GM12865 (cell line): Measurements from ENCODE around the gene JMJD7.

Source experiments
- DNase-seq: peaks from one replicate; pipeline ENCODE4 v3.0.0; 2010; ENCODE audit warnings: low read depth
- H3K4me3 ChIP-seq: 2 replicates; pipeline ENCODE4 v1.5.1; 2011; ENCODE audit warnings: mild to moderate bottlenecking, low read depth, low read length, control low read depth
- TF ChIP-seq, protein P1 (sequence below): IDR thresholded peaks from 2 replicates; pipeline ENCODE4 v1.5.1; 2011; ENCODE audit warnings: low read length, control low read depth, low read depth, inconsistent platforms; ENCODE audit not compliant: insufficient read depth; ENCODE audit errors: missing control alignments

Gene JMJD7

DNA sequence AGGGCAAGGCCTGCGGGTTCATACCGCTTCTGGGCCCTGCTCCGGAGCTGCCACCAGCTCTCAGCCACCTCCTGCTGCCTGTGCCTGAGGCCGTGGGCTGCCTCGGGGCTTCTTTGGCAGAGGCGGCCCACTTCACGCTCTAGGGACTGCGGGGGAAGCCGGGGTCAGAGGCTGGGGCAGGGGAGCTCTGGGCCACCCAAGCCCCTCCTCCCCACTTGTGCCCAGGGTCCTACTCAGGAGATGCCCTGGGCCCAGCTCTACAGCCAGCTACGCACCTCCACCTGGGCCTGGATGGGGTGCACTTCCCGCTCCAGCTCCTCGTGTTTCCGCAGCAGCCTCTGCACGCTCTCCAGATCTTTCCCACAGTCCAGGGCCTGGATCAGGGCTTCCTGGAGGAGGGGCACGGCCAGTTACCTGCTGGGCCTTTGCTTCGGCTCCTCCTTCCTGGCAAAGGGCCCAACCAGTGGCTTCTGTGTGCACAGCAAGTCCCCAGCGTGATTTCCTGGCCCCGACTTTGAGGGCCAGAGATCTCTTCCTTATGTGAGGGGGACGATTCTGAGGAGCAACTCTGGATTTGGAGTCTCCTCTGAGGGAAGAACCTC is 34.7 kb downstream of the JMJD7 start:
- no peak for DNase-seq
- TF ChIP-seq, protein P1, sequence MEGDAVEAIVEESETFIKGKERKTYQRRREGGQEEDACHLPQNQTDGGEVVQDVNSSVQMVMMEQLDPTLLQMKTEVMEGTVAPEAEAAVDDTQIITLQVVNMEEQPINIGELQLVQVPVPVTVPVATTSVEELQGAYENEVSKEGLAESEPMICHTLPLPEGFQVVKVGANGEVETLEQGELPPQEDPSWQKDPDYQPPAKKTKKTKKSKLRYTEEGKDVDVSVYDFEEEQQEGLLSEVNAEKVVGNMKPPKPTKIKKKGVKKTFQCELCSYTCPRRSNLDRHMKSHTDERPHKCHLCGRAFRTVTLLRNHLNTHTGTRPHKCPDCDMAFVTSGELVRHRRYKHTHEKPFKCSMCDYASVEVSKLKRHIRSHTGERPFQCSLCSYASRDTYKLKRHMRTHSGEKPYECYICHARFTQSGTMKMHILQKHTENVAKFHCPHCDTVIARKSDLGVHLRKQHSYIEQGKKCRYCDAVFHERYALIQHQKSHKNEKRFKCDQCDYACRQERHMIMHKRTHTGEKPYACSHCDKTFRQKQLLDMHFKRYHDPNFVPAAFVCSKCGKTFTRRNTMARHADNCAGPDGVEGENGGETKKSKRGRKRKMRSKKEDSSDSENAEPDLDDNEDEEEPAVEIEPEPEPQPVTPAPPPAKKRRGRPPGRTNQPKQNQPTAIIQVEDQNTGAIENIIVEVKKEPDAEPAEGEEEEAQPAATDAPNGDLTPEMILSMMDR, result no peak
- H3K4me3 ChIP-seq, result no peak overlapping the region

DNA sequence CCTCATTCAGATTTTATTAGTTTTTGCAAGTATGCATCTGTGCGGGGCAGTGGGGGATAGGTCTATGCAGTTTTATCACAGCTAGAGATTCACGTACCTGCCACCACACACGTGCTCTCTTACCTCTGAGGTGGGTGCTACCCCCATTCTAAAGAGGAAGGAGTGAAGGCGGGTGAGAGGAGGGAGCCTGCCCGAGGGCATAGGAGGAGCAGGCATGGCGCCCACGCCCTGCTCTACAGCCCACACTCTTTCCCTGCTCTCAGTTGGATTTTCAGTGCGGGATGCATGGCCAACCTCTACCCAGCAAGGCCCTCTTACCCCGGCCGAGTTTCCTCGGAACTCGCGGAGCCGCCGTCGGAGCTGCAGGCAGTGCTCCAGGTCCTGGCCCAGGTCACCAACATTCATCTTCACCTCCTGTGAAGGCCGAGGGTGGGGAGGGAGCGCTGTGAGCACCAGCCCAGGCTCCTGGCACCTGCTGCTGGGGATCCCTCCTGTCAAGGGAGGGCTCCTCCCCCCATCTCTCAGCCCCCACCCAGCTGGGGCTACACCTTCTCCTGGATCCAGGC is 37.7 kb downstream of the JMJD7 start:
- no peak for DNase-seq
- TF ChIP-seq, protein P1, result no peak
- no peak overlapping the region for H3K4me3 ChIP-seq

DNA sequence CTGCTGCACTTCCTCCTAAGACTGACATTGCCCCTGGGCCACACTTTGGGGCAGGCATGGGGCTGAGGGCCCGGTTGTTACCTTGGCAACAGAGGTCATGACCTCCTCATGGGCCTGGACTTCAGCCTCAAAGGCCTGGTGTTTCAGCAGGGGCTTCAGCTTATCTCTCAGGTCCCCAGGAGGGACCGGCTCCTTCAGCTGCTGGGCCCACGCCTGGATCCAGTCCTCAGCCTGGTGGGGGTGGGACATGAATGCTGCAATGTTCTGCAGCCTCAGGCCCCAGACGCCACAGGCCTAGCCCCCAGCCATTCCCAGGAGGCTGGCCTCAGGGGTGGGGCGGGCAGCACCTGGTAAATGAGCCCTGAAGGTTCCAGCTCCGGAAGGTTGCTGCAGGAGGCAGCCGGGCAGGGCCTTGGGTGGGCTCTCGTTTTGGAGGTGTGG is 38.4 kb downstream of the JMJD7 start:
- TF ChIP-seq, protein P1, result no peak
- H3K4me3 ChIP-seq, result no peak overlapping the region
- no peak for DNase-seq

DNA sequence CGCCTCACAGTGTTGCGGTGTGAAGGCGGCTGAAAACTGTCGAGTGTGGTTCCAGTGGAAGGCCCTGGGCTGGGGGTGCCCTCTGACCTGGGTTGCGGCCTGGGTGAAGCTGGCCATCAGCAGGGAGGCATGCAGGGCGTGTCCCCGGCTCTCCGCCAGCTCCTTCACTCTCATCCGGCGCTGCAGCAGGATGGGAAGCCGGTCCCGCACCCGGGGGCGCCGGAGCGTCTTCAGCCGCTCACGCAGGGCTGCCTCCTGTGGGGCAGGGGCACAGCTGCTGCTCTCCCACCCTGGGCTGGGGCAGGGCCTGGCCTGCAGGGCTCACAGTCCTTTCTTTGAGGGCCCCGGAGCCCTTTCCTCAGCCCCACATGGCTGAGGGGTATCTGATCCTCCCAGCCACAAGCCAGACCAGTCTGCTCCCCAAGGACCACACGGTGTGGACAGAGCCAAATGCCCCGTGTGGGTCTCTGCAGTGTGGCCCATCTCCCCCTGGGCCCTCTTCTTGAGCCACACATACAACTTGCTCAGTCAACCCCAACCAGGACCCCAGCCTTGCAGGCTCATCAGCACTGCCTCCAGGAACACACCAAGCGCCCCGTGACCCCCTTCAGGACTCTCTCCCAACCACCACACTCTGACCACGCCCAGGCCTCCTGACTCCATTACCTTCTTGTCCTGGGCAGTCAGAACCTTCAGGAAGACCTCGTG is 39.1 kb downstream of the JMJD7 start:
- TF ChIP-seq, protein P1, result no peak
- no peak overlapping the region for H3K4me3 ChIP-seq
- no peak for DNase-seq

DNA sequence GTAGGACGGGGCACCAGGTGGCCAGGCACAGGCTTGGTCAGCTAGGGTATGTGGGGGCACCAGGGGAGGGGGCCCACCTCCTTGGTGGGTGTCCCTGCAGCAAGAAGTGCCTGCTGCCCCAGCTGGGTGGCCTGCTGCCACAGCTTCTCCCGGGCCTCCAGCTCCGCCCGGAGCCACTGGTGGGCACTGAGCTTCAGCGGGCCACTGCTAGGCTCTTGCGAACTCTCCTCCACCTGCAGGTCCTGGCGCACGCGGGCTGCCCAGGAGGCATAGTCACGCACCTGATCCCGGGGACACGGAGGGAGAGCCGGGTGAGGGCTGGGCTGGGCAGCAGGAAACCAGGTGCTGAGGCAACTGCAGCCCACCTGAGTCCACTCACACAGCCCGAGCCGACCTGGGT is 40.4 kb downstream of the JMJD7 start:
- DNase-seq, result no peak
- TF ChIP-seq, protein P1, result no peak
- H3K4me3 ChIP-seq, result no peak overlapping the region

DNA sequence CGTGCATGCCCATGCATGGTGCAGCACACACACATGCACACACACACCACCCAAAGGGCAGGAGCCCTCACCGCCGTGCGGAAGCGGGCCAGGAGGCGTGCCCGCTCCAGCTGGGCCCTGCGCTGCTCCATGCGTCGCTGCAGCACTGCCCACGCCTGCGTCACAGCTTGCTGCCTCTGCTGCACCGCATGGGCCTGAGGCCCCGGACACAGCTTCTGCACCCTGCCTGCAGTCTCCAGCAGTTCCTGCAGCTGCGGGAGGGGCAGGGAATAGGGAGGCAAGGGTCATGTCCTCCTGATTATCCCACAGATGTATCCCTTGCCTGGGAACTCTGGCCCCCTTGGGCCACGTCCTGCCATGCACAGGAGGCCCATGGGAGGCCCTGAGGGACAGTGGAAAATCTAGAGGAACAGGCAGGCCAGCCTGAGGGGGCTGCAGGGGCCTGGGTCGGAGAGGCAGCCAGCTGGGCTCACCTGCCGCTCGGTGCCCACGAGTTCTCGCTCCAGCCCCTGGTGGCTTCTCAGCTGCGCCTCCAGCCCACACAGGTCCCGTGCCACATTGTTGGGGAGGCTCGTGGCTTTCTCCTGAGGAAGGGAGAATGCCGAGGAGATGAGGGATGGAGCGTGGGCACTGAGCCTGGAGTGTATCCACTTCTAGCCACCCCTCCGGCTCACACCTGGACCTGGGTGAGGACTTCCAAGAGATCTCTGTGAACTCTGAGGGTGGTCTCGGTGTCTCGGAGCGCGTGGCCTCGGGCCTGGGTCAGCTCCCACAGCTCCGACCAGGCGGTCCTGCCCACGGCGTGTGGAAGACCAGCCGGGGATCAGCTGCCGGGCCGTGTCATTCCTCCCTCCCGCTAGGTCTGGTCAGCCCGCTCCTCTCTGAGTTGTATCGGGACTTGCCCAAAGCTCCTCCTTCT is 42.1 kb downstream of the JMJD7 start:
- TF ChIP-seq, protein P1, result no peak
- no peak overlapping the region for H3K4me3 ChIP-seq
- no peak for DNase-seq
